Activated CD4-positive, alpha-beta T cell treated with anti-CD3 and anti-CD28 coated beads, Interleukin-2, amount 50 U/mL, for 4 hours (primary cell): ENCODE data around the gene NINL.
"Not testable (repeated sequence)": the region's sequence is repeated elsewhere in the genome, so short reads cannot be mapped to it uniquely, and the experiment has no call there.

Experiments used
- DNase-seq, 2 experiments: peaks; one replicate each; pipeline ENCODE4 v3.0.0-alpha.2; 2020

Gene NINL

DNA sequence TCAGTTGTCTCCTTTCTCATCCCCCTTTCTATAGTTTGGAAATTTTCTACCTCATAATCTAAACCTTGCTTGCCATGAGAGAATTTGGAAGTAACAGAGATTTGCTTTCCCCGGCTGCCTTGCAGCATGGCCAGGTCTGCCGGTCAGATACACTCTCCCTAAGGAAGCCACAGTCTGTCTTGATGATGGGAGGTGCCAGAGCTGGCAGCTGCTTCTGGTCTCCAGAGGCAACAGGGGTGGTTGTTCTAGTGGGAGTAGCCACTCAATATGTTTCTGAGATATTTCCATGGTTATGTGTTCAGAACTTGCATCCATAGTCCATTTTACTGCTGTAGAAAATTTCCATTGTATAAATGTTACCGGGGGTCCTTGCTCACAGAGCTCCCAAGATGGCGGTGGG is 5.4 kb upstream of the NINL start:
- DNase-seq: not testable (repeated sequence)

- no peak for DNase-seq
Observed at GRCh38 chr20:25588491-25588890, 3.2 kb upstream of the NINL start.

DNA sequence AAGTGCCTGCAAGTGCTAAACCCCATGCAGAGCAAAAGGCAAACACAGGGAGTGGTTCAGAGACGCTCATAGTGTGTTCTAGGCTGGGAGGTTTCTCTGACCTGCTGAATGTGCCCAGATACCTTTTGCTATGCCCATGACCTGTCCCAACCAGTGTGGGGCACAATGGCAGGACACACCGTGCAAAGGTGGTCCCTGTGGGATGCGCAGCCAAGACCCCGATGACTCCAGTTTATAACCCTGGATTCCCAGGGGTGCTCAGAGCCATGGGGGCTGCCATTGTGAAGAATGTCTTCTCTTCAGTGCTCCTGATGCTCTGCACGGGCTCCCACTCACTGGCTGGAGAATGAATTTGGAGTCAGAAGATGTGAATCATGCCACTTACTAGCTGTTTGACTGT is 2.2 kb upstream of the NINL start:
- no peak for DNase-seq

DNA sequence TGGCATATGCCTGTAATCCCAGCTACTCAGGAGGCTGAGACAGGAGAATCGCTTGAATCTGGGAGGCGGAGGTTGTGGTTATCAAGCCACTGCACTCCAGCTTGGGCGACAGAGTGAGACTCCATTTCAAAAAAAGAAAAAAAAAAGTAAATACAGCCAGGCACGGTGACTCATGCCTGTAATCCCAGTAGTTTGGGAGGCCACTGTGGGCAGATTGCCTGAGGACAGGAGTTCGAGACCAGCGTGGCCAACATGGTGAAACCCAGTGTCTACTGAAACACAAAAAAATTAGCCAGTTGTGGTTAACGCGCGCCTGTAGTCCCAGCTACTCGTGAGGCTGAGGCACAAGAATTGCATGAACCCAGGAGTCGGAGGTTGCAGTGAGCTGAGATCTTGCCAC is 1.5 kb upstream of the NINL start:
- no peak for DNase-seq

DNA sequence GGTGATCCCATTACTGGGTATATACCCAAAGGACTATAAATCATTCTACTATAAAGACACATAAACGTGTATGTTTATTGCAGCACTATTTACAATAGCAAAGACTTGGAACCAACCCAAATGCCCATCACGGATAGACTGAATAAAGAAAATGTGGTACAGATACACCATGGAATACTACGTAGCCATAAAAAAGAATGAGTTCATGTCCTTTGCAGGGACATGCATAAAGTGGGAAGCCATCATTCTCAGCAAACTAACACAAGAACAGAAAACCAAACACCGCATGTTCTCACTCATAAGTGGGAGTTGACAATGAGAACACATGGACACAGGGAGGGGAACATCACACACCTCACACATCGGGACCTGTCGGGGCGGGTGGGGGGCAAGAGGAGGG is 1.7 kb downstream of the NINL start:
- not testable (repeated sequence) for DNase-seq

- DNase-seq: no peak
Observed at GRCh38 chr20:25580711-25581110, 4.6 kb downstream of the NINL start.

GRCh38 chr20:25579081-25579770 is 6.1 kb downstream of the NINL start:
- DNase-seq: no peak

DNA sequence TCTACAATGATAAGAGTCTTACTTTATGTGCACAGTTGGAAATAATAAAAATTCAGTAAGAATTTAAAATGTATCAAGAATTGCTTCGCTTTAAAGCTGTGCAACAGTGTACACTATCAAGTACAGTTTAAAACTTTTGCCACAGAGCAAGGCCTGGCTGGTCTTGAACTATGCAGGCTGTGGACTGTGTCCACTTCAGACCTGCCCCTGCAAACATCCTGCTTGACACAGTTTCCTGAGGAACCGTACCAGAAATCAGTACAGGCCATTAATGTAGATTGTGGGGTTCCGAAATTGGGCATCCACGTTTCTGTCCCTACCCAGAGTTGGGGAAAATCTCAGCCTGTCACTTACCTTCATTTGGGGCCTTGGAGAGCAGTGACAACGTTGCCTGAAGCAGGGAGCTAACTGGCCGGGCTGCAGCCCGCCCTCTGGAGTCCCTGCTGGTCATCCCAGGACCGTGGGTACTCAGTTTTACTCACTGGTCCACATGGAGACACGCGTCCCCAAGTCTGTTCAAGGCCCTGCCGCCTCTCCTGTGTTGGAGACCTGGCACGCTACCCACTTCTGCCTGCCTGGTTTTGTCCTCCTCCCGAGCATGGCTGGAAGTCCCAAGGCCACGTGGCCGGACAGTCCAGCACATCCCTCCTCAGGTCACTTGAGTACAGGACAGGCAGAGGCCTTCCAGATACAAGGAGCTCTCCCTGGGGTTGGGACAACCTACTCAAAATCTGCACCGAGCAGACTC is 8.4 kb downstream of the NINL start:
- no peak for DNase-seq

DNA sequence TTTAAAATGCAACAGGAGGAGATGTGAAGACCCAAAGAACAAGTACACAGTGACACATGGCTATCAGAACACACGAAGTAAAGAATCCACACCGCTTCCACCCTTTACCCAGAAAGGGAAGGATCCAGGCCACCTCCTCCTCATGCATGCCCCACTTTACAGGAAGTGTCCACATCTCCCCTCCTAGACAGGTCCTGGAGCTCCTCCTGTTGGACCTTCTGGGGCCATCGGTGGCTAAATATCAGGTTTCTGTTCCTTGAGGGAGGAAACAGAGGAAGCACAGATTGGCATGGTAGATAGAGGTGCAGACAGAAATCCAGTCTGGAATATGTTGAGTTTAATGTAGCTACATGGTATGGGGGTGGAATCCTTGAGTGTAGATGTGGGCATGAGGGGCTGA is 10.9 kb downstream of the NINL start:
- DNase-seq: no peak

- DNase-seq: no peak
Observed at GRCh38 chr20:25573288-25574251, 11.8 kb downstream of the NINL start.

DNA sequence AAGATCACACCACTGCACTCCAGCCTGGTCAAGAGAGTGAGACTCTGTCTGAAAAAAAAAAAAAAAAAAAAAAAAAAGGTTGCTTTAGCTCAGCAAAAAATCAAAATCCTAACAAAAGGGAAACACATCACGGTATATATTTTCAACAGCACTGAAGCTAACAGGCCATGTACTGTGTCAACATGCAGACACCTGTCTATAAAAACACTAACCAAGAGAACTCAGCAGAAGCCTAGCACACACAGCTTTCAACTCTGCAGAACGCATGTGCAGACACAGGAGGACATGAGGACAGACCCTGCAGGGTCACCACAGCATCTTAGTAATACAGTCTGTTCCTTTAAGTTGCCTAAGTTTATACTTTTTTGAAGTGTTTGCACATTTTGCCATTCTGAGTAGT is 13.5 kb downstream of the NINL start:
- no peak for DNase-seq

GRCh38 chr20:25571240-25571639 is 14.1 kb downstream of the NINL start:
- no peak for DNase-seq

DNA sequence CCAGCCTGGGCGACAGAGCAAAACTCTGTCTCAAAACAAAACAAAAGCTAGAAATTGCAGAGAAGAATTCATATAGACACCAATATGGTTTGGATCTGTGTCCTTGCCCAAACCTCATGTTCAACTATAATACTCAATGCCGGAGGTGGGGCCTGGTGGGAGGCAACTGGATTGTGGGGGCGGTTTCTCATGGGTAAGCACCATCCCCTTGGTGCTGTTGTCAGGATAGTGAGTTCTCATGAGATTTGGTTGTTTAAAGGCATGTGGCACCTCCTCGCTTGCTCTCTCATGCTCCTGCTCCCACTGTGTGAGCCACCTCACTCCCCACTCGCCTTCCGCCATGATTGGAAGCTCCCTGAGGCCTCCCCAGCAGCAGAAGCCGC is 15.2 kb downstream of the NINL start:
- no peak for DNase-seq

GRCh38 chr20:25567286-25567685 is 18.0 kb downstream of the NINL start:
- DNase-seq: no peak

GRCh38 chr20:25566821-25567220 is 18.5 kb downstream of the NINL start:
- no peak for DNase-seq

DNA sequence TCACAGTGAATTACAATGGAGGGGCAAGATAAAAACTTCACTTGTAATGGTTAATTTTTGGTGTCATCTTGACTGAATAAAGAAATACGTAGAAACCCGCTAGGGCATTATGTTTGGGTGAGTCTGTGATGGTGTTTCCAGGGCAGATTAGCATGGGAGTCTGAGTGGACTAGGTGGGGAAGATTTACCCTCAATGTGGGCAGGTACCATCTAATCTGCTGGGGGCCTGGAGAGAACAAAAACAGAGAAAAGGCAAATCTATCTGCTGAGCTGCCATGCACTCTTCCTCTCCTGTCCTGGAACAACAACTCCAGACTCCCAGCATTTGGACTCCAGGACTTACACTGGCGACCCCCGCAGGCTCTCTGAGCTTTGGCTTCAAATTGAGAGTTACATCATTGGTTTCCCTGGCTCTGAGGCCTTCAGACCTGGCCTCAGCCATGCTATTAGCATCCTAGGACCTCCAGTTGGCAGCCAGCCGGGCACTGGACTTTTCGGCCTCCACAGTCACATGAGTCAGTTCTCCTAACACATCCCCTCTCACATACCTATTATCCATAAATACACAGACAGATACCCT is 19.7 kb downstream of the NINL start:
- DNase-seq: no peak

- DNase-seq: no peak
Observed at GRCh38 chr20:25563876-25564275, 21.5 kb downstream of the NINL start.

DNA sequence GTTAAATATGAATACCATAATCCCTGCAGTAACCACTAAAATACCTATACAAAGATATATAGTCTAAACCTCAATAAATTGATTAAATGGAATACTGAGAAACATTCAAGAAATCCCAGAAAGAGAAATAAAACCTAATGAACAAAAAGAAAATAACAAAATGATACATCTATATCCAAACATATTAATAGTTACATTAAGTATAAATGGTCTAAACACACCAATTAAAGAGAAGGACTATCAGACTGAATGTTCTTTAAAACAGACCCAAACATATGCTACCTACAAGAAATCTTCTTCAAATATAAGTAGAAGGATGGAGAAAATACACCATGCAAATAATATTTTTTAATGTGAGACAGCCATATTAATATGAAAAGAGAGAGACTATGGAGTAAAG is 22.0 kb downstream of the NINL start:
- no peak for DNase-seq

DNA sequence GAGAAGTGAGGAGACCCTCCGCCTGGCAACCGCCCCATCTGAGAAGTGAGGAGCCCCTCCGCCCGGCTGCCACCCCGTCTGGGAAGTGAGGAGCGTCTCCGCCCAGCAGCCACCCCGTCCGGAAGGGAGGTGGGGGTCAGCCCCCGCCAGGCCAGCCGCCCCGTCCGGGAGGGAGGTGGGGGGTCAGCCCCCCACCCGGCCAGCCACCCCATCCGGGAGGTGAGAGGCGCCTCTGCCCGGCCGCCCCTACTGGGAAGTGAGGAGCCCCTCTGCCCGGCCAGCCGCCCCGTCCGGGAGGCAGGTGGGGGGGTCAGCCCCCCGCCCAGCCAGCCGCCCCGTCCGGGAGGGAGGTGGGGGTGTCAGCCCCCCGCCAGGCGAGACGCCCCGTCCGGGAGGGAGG is 23.6 kb downstream of the NINL start:
- DNase-seq: not testable (repeated sequence)

- DNase-seq: no peak
Observed at GRCh38 chr20:25553819-25554296, 31.5 kb downstream of the NINL start.

DNA sequence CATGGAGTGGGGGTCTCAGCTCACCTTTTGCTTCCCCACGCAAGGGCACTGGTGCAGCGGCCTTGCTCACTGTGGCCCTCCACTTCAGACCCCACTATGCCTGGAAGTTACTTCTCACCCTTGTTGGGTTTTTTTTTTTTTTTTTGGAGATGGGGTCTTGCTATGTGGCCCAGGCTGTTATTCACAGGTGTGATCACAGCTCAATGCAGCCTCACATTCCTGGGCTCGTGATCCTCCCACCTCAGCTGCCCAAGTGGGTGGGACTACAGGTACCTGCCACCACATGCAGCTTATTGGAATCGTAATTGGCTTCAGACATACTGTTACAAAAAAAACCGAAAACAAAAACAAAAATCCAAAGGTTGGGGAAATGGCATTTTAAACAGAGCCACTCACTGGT is 32.4 kb downstream of the NINL start:
- no peak for DNase-seq

DNA sequence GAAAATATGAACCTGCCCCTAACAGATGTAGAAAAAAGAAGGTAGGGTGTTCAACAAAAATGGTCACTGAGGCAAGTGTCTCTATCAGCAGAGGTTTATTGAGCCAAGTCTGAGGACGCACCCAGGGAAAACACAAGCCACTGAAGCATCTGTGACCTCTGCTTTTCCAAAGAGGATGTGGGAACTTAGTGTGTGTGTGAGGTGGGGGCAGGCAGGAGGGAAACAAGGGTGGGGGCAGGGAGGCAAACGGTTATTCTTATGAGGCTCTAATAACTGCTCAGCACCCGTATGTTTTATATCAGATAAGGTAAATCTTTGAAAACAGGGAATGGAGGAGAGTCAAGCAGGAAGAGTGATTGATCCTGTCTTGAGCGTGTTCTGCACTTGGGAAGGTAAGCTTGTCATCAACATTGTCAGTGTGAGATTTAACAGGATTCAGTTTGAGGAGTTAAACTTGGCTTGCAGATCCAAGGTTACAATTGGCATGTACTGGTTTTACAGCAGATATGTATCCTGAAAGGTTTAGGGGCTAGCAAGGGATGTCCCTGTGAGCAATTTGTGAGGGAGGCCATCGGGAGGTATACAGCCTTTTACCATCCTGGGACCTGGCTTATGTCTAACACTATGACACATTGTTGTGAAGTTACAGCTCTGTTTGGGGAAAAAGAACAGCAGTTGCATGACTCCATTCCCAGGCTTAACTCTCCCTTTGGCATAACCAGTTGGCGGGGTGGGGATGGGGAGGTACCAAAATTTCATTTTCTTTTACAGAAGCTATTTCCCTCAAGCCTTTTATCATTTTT is 33.7 kb downstream of the NINL start:
- DNase-seq: no peak
